ENCODE data around the gene KDM1B.
"Not testable (repeated sequence)": the region's sequence is repeated elsewhere in the genome, so short reads cannot be mapped to it uniquely, and the experiment has no call there.

The KDM1B gene

DNA sequence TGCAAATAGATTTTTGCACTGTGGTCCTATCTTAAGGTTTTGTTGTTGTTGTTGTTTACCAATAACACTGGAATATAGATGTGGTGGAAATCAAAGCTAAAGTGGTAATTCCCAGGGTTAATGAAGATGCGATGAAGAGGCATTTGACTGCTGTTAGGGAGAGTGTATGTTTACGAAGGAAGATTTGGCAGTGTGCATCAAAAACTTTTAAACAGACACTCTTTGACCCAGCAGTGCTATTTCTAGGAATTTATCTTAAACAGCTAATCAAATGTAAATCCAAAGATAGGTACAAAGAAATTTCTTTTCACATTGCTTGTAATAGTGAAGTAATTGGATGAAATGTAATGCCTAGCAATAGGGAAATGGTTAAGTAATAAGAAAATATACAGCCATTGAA is 34.0 kb downstream of the KDM1B start:
- no peak for DNase-seq

DNA sequence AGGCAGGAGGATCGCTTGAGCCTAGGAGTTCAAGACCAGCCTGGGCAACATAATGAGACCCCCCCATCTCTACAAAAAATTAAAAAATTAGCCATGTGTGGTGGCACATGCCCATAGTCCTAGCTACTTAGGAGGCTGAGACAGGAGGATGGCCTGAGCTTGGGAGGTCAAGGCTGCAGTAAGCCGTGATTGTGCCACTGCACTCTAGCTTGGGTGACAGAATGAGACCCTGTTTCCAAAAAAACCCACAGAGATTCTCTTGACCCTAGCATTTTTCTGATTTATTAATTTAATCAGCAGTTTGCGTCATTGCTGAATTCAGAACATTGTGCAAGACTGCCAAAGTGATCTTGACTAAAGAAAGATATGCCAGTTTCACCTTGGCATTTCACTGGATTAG is 36.8 kb downstream of the KDM1B start:
- no peak for DNase-seq

DNA sequence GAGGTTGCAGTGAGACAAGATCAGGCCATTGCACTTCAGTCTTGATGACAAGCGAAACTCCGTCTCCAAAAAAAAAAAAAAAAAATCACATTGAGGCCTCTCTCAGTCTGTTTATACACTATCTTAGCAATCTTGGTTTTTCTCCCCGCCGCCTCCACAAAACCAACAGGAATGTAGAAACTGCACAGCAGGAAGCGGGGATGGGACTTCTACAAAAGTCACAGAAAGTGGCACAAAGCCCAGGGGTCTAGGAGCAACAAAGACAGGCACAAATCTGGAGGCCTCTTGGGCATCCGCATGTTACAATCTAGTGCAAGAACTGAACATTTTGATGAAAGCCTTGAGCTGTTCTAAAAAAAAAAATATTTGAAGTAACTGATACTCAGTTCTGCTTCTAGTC is 48.6 kb downstream of the KDM1B start:
- no peak for DNase-seq

DNA sequence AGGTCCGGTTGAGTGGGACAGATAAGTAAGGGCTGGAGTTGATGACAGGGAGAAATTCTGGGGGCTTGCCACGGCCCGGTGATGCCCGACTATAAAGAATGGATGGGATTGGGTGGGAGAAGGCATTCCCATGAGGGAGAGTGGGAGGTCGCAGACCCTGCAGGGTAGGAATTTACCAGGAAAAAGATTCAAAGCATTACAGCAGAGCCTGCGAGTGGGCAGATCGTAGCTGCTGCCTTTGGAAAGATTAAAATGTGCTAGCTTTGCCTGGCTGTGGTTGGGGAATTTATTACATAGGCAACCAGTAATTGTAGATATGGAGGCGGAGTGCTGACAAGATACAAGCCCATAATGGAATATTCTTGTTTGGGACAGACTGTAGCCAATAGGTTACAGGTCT is 49.5 kb downstream of the KDM1B start:
- no peak for DNase-seq

DNA sequence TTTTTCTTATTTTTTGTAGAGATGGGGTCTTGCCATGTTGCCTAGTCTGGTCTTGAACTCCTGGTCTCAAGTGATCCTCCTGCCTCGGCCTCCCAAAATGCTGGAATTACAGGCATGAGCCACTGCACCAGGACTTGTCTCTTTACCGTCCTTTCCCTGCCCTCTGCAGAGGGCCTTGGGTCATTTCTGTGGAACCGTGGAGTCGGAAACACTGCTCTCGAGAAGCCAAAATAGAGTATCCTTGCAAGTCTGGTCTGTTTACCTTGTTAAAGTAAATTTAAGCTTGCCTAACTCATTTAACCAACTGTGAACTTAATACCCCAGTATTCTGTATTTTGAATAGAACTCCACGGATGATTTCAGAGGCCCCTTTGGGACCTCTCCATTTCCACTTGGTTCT is 51.4 kb downstream of the KDM1B start:
- no peak for DNase-seq

DNA sequence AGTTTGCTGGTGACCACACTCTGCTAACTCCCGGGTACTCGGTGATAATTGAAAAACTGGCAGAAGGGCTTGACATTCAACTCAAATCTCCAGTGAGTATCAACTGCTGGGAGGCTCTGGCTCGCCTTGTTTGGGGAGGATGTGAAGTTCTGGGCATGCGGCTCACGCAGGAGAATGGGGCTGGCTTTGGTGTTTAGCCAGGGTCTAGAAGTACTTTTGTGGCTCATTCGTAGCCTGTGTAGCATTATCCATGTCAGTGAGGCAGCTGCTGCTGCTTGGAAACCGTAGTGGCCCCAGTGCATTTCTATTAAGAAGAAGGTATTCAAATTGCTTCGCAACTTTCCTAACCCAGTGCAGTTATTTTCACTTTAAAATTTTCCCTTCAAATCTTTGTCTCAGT is 52.2 kb downstream of the KDM1B start:
- no peak for DNase-seq

DNA sequence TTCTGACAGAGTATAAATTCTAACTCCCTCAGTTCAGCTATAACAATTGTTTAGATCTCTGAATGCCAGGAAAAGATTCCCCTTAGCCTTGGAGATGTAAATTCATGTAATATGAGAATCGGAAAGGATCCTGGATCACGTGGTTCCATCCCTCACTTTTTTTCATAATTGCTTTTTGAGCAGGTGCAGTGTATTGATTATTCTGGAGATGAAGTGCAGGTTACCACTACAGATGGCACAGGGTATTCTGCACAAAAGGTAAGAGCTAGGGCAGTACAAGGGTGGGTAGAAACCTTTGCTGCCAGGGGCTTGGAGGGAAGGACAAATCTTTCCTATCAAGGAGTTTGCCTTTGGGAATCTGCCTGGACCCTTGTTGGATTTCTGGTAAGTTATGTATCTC is 52.7 kb downstream of the KDM1B start:
- DNase-seq: no peak

DNA sequence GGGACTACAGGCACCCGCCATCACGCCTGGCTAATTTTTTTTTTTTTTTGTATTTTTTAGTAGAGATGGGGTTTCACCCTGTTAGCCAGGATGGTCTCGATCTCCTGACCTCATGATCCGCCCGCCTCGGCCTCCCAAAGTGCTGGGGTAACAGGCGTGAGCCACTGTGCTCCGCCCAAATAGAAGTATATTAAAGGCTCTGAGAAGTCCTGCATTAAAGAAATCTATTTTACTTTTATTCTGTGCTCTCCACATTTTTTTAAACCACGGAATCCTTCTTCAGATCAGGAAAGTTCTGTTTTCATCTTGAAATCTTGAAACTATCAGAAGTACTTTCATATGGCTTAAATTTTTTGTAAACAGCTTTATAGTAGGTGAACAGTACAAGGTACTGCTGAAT is 53.6 kb downstream of the KDM1B start:
- DNase-seq: not testable (repeated sequence)

DNA sequence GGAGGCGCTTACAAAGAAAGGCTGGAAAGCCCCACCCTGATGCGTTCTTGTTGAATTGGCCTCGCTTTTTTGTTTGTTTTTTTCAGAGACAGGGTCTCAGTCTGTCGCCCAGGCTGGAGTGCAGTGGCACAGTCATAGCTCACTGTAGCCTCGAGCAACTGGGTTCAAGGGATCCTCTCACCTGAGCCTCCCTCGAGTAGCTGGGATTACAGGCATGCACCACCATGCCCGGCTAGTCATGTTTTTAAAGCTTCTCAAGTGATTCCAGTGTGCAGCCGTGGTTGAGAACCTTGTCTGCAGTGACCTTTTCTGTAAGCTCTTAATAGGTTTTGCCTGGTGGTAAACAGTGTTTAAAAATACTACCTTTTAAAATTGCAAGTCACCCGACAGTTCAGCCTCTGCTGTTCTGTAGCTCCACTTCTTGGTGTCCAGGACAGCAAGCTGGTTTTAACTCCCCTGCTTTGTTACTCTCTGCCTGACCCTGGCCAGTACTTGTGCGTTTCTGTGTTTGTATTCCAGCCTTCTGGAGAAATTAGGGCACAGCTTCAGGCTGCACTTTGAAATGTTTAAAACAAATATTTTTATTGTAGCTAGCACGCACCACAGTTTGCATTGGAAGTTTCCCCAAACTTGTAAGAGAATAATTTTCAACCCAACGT is 54.4 kb downstream of the KDM1B start:
- no peak for DNase-seq

DNA sequence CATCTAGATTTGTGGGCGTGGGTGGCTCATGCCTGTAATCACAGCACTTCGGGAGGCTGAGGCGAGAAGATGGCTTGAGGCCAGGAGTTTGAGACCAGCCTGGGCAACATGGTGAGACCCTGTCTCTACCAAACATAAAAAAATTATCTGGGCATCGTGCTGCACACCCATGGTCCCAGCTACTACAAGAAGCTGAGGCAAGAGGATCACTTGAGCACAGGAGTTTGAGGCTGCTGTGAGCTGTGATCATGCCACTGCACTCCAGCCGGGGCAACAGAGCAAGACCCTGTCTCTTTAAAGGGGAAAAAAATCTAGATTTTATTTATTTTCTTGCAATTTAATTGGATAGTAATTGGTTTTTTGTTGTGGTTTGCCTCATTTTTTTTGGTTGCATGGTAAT is 55.5 kb downstream of the KDM1B start:
- DNase-seq: no peak

DNA sequence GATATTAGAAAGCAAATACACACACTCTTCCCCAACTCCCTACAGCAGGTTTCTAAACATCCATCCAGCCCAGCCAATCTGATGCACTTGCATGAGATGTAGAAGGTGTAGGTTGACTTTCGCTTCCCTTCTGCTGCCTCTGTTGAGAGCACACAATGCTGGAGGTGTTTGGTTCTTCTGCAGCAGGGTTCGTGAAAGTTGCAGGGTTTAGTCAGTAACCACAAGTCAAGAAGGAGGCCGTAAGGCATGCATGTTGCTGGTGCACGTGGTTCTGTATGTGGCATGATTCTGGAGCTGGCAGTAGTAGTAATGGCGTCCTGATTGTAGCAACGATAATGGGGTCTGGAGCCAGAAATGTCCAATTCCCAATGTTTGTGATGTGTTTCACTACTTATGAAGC is 56.1 kb downstream of the KDM1B start:
- no peak for DNase-seq

DNA sequence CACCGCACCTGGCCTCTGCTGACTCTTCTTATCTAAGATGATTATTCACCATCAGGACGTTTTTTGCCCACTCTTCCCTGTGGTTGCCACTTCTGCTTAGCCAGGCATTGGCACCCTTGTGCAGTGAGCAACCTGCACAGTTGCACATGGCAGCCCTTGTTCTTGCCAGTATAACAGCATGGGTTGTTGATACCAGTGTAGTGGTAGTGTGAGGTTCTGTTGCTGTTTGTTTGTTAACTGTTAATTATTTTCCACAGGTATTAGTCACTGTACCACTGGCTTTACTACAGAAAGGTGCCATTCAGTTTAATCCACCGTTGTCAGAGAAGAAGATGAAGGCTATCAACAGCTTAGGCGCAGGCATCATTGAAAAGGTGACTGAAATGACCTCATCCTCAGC is 57.0 kb downstream of the KDM1B start:
- DNase-seq: no peak

DNA sequence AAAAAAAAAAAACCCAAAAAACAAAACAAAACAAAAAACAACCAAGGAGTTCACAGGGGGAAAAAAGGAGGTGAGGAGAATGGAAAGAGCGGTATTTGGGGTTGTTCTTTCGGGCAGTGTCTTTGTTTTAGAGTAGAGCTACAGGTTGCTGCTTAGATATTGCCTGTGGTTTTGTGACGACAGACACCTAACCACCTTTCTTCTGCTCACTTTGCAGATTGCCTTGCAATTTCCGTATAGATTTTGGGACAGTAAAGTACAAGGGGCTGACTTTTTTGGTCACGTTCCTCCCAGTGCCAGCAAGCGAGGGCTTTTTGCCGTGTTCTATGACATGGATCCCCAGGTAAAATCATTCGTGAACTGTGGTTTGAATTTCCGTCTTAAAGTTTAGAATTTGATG is 58.2 kb downstream of the KDM1B start:
- no peak for DNase-seq

DNA sequence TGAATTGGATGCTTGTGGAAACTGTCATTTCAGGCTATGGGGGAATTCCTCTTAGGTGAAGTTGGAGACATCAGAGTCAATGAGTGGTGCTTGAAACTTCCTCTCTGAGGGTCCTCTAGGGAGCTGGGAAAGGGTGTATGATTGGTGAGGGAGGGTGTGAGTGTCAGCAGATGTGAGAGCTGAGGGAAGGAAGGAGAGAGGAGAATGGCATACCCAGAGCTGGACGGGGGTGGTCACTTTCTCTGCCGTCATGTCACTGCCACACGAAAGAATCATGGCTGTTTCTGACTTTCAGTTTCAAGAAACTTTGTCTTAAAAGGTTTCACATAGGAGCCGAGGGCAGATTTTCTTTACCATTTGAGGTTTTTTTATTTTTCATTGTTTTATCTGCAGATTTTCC is 58.8 kb downstream of the KDM1B start:
- DNase-seq: no peak

DNA sequence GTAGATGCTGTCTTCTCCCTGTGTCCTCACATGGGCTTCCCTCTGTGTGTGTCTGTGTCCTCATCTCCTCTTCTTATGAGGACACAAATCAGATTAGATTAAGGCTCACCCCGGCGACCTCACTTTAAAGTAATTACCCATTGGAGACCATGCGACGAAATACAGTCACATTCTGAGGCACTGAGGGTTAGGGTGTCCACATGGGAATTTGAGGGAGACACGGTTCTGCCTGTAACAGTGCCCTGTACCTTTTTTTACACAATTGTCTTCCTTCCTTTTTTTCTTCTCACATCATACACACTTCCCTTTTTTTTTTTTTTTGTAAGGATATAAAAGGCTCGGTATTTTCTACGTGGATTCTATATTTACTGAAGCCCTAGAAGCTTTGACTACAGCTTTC is 60.2 kb downstream of the KDM1B start:
- DNase-seq: no peak

DNA sequence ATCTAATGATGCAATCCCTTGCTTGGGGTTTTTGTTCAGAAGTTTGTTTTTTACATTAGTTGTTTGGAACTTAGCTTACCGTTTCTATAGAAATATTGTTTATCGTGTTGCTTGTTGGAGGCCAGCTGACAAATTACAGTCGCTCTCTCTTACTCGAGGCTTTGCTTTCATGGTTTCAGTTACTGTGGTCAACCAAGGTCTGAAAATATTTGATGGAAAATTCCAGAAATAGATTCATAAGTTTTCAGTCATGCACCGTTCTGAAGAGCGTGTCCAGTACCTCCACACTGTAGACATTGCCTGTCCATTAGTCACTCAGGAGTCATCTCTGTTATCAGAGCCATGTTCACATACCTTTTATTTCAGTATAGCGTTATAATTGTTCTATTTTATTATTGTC is 61.2 kb downstream of the KDM1B start:
- no peak for DNase-seq

DNA sequence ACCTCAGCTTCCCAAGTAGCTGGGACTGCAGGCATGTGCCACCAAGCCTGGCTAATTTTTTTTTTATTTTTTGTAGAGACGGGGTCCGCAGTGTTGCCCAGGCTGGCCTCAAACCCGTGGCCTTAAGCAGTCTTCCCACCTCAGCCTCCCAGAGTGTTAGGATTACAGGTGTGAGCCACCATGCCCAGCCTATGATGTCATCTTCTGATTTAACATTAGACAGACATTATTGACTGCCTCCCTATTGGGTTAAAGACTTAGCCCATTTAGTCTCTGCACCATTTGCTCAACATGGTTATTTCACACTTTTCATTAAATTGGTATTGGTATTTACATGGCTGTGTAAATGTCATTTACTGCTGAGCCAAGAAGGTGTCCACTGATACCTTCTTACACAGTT is 63.0 kb downstream of the KDM1B start:
- no peak for DNase-seq

DNA sequence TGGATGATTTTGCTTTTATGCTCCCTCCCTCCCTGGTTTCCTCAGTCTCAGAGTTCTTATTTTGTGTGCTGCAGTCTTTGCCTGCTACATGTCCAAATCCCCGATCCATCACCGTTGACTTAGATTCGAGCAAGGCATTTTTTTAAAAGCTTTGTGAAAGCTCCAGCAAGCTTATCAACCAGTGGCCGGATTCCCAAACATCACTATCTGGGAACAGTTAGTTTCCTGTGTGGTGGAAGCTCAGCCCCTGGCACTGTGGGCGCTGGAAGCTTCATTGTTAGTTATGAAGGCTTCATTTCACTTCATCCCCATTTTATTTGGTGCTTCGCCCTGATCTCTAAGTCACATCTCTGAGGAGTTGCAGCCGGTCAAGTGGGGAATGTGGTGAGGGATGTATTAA is 64.4 kb downstream of the KDM1B start:
- DNase-seq: no peak

DNA sequence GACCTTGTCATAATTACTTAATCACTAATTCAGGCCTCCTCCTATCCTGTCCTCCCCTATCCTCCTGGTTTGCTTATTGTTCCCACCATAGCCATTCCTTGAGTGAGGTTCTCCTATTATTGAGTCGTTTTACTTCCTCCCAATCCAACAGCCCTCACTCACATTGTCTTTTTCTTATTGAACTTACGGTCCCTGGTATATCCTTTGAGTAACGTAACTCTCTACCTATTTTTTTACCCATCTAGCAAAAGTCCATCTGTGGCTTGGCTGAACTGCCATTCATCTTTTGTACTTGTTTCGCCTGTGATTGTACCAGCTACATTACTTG is 66.0 kb downstream of the KDM1B start:
- DNase-seq: no peak

DNA sequence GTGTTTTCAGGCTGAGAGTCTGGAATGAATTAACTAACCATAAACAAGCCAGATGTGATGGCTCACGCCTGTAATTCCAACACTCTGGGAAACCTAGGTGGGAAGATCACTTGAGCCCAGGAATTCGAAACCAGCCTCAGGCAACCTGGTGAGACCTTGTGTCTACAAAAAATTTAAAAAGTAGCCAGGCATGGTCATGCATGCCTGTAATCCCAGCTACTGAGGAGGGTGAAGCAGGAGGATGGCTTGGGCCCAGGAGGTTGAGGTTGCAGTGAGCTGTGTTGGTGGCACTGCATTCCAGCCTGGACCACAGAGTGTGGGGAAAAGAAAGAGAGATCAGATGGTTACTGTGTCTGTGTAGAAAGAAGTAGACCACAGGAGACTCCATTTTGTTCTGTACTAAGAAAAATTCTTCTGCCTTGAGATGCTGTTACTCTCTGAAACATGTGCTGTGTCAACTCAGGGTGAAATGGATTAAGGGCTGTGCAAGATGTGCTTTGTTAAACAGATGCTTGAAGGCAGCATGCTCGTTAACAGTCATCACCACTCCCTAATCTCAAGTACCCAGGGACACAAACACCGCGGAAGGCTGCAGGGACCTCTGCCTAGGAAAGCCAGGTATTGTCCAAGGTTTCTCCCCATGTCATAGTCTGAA is 71.4 kb downstream of the KDM1B start:
- not testable (repeated sequence) for DNase-seq

DNA sequence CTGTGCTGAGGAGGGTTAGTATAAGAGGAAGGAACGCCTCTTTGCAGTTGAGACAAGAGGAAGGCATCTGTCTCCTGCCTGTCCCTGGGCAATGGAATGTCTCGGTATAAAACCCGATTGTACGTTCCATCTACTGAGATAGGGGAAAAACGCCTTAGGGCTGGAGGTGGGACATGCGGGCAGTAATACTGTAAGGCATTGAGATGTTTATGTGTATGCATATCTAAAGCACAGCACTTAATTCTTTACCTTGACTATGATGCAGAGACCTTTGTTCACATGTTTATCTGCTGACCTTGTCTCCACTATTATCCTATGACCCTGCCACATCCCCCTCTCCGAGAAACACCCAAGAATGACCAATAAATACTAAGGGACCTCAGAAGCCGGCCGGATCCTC is 71.9 kb downstream of the KDM1B start:
- not testable (repeated sequence) for DNase-seq

DNA sequence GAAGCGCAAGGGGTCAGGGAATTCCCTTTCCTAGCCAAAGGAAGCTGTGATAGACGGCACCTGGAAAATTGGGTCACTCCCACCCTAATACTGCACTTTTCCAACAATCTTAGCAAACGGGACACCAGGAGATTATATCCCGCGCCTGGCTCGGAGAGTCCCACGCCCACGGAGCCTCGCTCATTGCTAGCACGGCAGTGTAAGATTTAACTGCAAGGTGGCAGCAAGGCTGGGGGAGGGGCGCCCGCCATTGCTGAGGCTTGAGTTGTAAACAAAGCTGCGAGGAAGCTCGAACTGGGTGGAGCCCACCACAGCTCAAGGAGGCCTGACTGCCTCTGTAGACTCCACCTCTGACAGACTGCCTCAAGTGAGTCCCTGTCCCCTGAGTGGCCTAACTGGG is 73.4 kb downstream of the KDM1B start:
- not testable (repeated sequence) for DNase-seq

DNA sequence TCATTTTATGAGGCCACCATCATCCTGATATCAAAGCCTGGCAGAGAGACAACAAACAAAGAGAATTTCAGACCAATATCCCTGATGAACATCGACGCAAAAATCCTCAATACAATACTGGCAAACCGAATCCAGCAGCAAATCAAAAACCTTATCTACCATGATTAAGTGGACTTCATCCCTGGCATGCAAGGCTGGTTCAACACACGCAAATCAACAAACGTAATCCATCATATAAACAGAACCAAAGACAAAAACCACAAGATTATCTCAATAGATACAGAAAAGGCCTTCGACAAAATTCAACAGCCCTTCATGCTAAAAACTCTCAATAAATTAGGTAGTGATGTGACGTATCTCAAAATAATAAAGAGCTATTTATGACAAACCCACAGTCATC is 76.6 kb downstream of the KDM1B start:
- DNase-seq: not testable (repeated sequence)

DNA sequence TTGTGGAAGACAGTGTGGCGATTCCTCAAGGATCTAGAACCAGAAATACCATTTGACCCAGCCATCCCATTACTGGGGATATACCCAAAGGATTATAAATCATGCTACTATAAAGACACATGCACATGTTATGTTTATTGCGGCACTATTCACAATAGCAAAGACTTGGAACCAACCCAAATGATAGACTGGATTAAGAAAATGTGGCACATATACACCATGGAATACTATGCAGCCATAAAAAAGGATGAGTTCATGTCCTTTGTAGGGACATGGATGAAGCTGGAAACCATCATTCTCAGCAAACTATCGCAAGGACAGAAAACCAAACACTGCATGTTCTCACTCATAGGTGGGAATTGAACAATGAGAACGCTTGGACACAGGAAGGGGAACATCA is 78.5 kb downstream of the KDM1B start:
- not testable (repeated sequence) for DNase-seq

DNA sequence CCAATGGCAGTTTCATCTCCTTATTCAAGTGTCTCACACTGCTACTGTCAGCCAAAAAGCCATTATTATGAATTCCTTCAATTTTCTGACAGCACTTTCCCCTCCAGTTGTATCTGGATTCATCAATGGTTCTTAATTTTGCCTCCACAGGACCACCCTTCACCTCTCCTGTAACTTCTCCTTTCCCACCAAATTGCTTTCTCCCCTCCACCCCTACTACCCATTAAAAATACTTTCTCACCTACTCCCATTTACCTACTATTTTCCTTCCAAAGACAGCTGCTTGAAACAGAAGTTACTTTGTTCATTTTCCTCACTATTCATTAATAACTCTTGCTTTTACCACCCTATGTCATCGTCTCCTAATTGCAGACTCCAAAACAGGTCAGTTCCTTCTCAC is 79.3 kb downstream of the KDM1B start:
- no peak for DNase-seq
